OCI-LY1 (cell line): ENCODE data around the gene TAAR6.

Experiments
- CTCF ChIP-seq: fragments of 200-600 bp; sonication (generic), shearing (Covaris generic); IDR thresholded peaks from 2 replicates; pipeline ENCODE4 v1.5.1; 2017; ENCODE audit warnings: mild to moderate bottlenecking, antibody characterized with exemption, low read length, moderate library complexity, mixed read lengths
- EZH2 ChIP-seq: fragments of 200-600 bp; sonication (generic), shearing (Covaris generic); IDR thresholded peaks from 2 replicates; pipeline ENCODE4 v1.8.0; 2017; ENCODE audit warnings: borderline replicate concordance, mixed run types, mild to moderate bottlenecking, antibody characterized with exemption, low read length, moderate library complexity, mixed read lengths

- TF ChIP-seq CTCF, result no peak
- TF ChIP-seq EZH2, result no peak
Measured at GRCh38 chr6:132607544-132608233, 37.6 kb downstream of the TAAR6 start.
